ENCODE measurements around the gene MID1. TPM values are rescaled to one million over a fixed set of nuclear protein-coding genes. Genes with fewer than 3 reads are reported as not detected.

MID1 gene
- total RNA-seq = 10.7 and 15.2 TPM in 2 replicates

GRCh38 chrX:10620121-10620699, at the start of gene MID1:
Gene MID1, minus strand, starts transcription at chrX:10620585. Its CDS starts 53,038 bp downstream, at chrX:10567547.

Measured in aortic smooth muscle cell (primary cell).